ENCODE data around the gene SYNGR2. TPM values are rescaled to one million over a fixed set of nuclear protein-coding genes. Genes with fewer than 3 reads are reported as not detected.

The SYNGR2 gene
- total and polyA plus RNA-seq, 2 donors (not counting 1 experiment from before 2014, with no cell fraction given), result 15.5 to 23.8 TPM

DNA sequence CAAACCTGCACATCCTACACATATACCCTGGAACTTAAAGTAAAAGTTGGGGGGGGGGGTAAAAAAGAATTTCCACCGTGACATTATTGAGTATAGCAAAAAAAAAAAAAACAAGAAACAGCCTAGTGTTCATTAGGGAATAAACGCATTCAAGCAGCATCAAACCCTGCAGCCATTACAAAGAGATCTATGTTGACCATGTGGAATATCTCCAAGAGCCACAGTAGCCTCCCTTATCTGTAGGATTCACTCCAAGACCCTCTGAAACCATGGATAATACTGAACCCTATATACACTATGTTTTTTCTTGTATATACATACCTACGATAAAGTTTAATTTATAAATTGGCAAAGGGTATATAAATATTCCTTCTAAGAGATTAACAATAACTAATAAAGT is 40.1 kb downstream of the SYNGR2 start:
- H3K9ac ChIP-seq (ENCODE audit: insufficient read depth, low read length), result no peak overlapping the region
- no peak overlapping the region for H3K4me2 ChIP-seq (ENCODE audit: extremely low read depth, insufficient read depth, low read length)
- H3K36me3 ChIP-seq (ENCODE audit: control insufficient read depth, insufficient read depth, low read length), result no peaks in the 10 kb centered on the region
- H3K4me3 ChIP-seq (replicated peaks in 1 of 4; ENCODE audit: control extremely low read depth in 1 of 4, insufficient read depth in 1 of 4, low read depth in 3 of 4, low read length in 4 of 4), result no peak overlapping the region
- no peaks in the 10 kb centered on the region for H3K79me2 ChIP-seq (ENCODE audit: control insufficient read depth, insufficient read depth, low read length)
- no peaks in the 10 kb centered on the region for H3K27me3 ChIP-seq (ENCODE audit: control insufficient read depth, insufficient read depth, low read length)
- TF ChIP-seq EZH2 (IDR thresholded peaks at IDR 0.05; ENCODE audit: low read length, missing control alignments), result no peak
- TF ChIP-seq, protein P1, sequence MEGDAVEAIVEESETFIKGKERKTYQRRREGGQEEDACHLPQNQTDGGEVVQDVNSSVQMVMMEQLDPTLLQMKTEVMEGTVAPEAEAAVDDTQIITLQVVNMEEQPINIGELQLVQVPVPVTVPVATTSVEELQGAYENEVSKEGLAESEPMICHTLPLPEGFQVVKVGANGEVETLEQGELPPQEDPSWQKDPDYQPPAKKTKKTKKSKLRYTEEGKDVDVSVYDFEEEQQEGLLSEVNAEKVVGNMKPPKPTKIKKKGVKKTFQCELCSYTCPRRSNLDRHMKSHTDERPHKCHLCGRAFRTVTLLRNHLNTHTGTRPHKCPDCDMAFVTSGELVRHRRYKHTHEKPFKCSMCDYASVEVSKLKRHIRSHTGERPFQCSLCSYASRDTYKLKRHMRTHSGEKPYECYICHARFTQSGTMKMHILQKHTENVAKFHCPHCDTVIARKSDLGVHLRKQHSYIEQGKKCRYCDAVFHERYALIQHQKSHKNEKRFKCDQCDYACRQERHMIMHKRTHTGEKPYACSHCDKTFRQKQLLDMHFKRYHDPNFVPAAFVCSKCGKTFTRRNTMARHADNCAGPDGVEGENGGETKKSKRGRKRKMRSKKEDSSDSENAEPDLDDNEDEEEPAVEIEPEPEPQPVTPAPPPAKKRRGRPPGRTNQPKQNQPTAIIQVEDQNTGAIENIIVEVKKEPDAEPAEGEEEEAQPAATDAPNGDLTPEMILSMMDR (conservative IDR thresholded peaks at IDR 0.05 in 1 of 2, IDR thresholded peaks at IDR 0.05 in 1 of 2; ENCODE audit: low read depth in 1 of 2, low read length in 2 of 2), result no peak
- H2AFZ ChIP-seq (ENCODE audit: low read length), result no peak overlapping the region
- no peaks in the 10 kb centered on the region for H3K4me1 ChIP-seq (ENCODE audit: control insufficient read depth, extremely low read depth, insufficient read depth, low read length)
- no peaks in the 10 kb centered on the region for H3K9me3 ChIP-seq (ENCODE audit: control insufficient read depth, insufficient read depth, low read depth, low read length)
- H3K27ac ChIP-seq (ENCODE audit: insufficient read depth, low read length), result no peak overlapping the region
- H4K20me1 ChIP-seq (ENCODE audit: control insufficient read depth, extremely low read depth, insufficient read depth, low read length), result no peaks in the 10 kb centered on the region
- no peak for DNase-seq (ENCODE audit: low read depth in 2 of 2)

DNA sequence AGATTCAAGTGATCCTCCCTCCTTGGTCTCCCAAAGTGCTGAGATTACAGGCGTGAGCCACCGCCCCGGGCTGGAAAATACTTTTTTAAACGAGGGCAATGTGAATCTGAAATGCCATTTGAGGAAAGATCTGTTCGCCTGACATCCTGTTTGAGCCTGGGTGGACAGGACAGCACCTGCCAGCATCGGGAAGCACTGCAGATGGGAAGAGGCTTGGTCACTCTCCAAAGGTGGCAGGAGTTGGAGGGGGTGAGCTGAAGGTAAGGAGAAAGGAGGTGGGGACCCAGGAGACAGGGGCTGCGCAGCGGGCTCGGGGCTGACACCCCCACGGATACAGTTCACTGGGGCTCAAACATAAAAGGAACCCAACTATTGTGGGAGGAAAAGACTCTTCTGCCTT is 41.7 kb downstream of the SYNGR2 start:
- no peak for DNase-seq (ENCODE audit: low read depth in 2 of 2)
- no peak for TF ChIP-seq EZH2 (IDR thresholded peaks at IDR 0.05; ENCODE audit: low read length, missing control alignments)
- TF ChIP-seq, protein P1 (conservative IDR thresholded peaks at IDR 0.05 in 1 of 2, IDR thresholded peaks at IDR 0.05 in 1 of 2; ENCODE audit: low read depth in 1 of 2, low read length in 2 of 2), result no peak
- no peaks in the 10 kb centered on the region for H4K20me1 ChIP-seq (ENCODE audit: control insufficient read depth, extremely low read depth, insufficient read depth, low read length)

DNA sequence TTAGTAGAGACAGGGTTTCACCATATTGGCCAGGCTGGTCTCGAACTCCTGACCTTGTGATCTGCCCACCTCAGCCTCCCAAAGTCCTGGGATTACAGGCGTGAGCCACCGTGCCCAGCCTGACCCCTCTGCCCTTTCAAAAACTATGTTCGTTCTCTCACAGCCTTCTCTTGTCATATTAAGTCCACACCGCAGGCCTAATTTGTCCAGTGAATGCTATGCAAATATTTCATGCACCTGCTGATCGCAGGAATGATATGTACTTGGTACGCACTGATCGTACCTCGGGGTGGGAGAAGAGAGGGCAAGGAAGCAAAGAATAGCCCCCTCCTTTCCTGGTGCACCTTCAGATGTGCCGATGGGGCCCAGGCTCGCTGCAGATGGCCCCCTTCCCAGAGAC is 42.7 kb downstream of the SYNGR2 start:
- H3K4me1 ChIP-seq (ENCODE audit: control insufficient read depth, extremely low read depth, insufficient read depth, low read length), result no peaks in the 10 kb centered on the region
- H3K79me2 ChIP-seq (ENCODE audit: control insufficient read depth, insufficient read depth, low read length), result peaks cover 18% of the 10 kb centered on the region
- no peak overlapping the region for H3K4me3 ChIP-seq (replicated peaks in 1 of 4; ENCODE audit: control extremely low read depth in 1 of 4, insufficient read depth in 1 of 4, low read depth in 3 of 4, low read length in 4 of 4)
- DNase-seq (ENCODE audit: low read depth in 2 of 2), result no peak
- no peak for TF ChIP-seq EZH2 (IDR thresholded peaks at IDR 0.05; ENCODE audit: low read length, missing control alignments)
- TF ChIP-seq, protein P1 (conservative IDR thresholded peaks at IDR 0.05 in 1 of 2, IDR thresholded peaks at IDR 0.05 in 1 of 2; ENCODE audit: low read depth in 1 of 2, low read length in 2 of 2), result no peak
- H2AFZ ChIP-seq (ENCODE audit: low read length), result no peak overlapping the region
- no peaks in the 10 kb centered on the region for H3K9me3 ChIP-seq (ENCODE audit: control insufficient read depth, insufficient read depth, low read depth, low read length)
- H3K27me3 ChIP-seq (ENCODE audit: control insufficient read depth, insufficient read depth, low read length), result no peaks in the 10 kb centered on the region
- no peaks in the 10 kb centered on the region for H3K36me3 ChIP-seq (ENCODE audit: control insufficient read depth, insufficient read depth, low read length)
- H4K20me1 ChIP-seq (ENCODE audit: control insufficient read depth, extremely low read depth, insufficient read depth, low read length), result no peaks in the 10 kb centered on the region
- H3K27ac ChIP-seq (ENCODE audit: insufficient read depth, low read length), result no peak overlapping the region
- H3K4me2 ChIP-seq (ENCODE audit: extremely low read depth, insufficient read depth, low read length), result no peak overlapping the region
- H3K9ac ChIP-seq (ENCODE audit: insufficient read depth, low read length), result no peak overlapping the region

More for the DNA sequence above, 41.7 kb downstream of the SYNGR2 start:
- H3K9me3 ChIP-seq (ENCODE audit: control insufficient read depth, insufficient read depth, low read depth, low read length), result no peaks in the 10 kb centered on the region
- H3K79me2 ChIP-seq (ENCODE audit: control insufficient read depth, insufficient read depth, low read length), result peaks cover 10% of the 10 kb centered on the region
- H3K9ac ChIP-seq (ENCODE audit: insufficient read depth, low read length), result no peak overlapping the region
- no peaks in the 10 kb centered on the region for H3K36me3 ChIP-seq (ENCODE audit: control insufficient read depth, insufficient read depth, low read length)
- no peak overlapping the region for H3K4me3 ChIP-seq (replicated peaks in 1 of 4; ENCODE audit: control extremely low read depth in 1 of 4, insufficient read depth in 1 of 4, low read depth in 3 of 4, low read length in 4 of 4)
- H3K4me2 ChIP-seq (ENCODE audit: extremely low read depth, insufficient read depth, low read length), result no peak overlapping the region
- no peaks in the 10 kb centered on the region for H3K4me1 ChIP-seq (ENCODE audit: control insufficient read depth, extremely low read depth, insufficient read depth, low read length)
- no peak overlapping the region for H2AFZ ChIP-seq (ENCODE audit: low read length)
- H3K27ac ChIP-seq (ENCODE audit: insufficient read depth, low read length), result no peak overlapping the region
- H3K27me3 ChIP-seq (ENCODE audit: control insufficient read depth, insufficient read depth, low read length), result no peaks in the 10 kb centered on the region
